Progenitor cell of endocrine pancreas (in vitro differentiated cells): ENCODE measurements around the gene GBP6. TPM values are rescaled to one million over a fixed set of nuclear protein-coding genes. Genes with fewer than 3 reads are reported as not detected.

Experiments
- DNase-seq: peaks from one replicate; pipeline ENCODE4 v3.0.0; 2021; ENCODE audit warnings: low spot score; ENCODE audit not compliant: unreplicated experiment
- H3K27ac Mint-ChIP-seq: 2 replicates; pipeline ENCODE4 v1.8.0; 2021; ENCODE audit warnings: mild to moderate bottlenecking, moderate library complexity, mixed read lengths
- H3K27me3 Mint-ChIP-seq: 2 replicates; pipeline ENCODE4 v1.8.0; 2021; ENCODE audit warnings: mixed read lengths
- H3K36me3 Mint-ChIP-seq: 2 replicates; pipeline ENCODE4 v1.8.0; 2022; ENCODE audit warnings: mixed read lengths; ENCODE audit not compliant: insufficient read depth
- H3K4me1 Mint-ChIP-seq: 2 replicates; pipeline ENCODE4 v1.8.0; 2021; ENCODE audit warnings: low read depth, mixed read lengths
- H3K4me3 Mint-ChIP-seq: 2 replicates; pipeline ENCODE4 v1.8.0; 2021; ENCODE audit warnings: low read depth, mild to moderate bottlenecking, moderate library complexity, mixed read lengths
- H3K9me3 Mint-ChIP-seq: 2 replicates; pipeline ENCODE4 v1.8.0; 2021; ENCODE audit warnings: low read depth, mixed read lengths
- CTCF ChIP-seq: fragments of 200-600 bp; sonication (generic); IDR thresholded peaks from one replicate; pipeline ENCODE4 v1.5.0; 2021; ENCODE audit warnings: antibody characterized with exemption, mild to moderate bottlenecking; ENCODE audit not compliant: unreplicated experiment
- total RNA-seq: library from RNA; stranded (reverse); gene quantifications from 2 replicates; pipeline ENCODE4 v1.2.1, GENCODE V29; 2021

GBP6 gene
- total RNA-seq, 1 donor from 2014 or later: not detected

GRCh38 chr1:89352421-89352820 is 11.4 kb upstream of the GBP6 start:
- Mint-ChIP-seq H3K9me3 (no peaks in the 10 kb centered on the region), H3K4me3 (no peak overlapping the region), H3K4me1 (peaks cover 11% of the 10 kb centered on the region), H3K36me3 (no peaks in the 10 kb centered on the region), H3K27ac (no peak overlapping the region), H3K27me3 (peaks cover 73% of the 10 kb centered on the region)
- DNase-seq: no peak
- TF ChIP-seq CTCF: no peak

- Mint-ChIP-seq H3K4me1 (peaks cover 19% of the 10 kb centered on the region), H3K4me3 (no peak overlapping the region), H3K27ac (no peak overlapping the region), H3K36me3 (no peaks in the 10 kb centered on the region), H3K27me3 (peaks cover 79% of the 10 kb centered on the region), H3K9me3 (no peaks in the 10 kb centered on the region)
- no peak for DNase-seq
- TF ChIP-seq CTCF: no peak
These were observed 9.7 kb upstream of the GBP6 start for GRCh38 chr1:89354205-89354604.

DNA sequence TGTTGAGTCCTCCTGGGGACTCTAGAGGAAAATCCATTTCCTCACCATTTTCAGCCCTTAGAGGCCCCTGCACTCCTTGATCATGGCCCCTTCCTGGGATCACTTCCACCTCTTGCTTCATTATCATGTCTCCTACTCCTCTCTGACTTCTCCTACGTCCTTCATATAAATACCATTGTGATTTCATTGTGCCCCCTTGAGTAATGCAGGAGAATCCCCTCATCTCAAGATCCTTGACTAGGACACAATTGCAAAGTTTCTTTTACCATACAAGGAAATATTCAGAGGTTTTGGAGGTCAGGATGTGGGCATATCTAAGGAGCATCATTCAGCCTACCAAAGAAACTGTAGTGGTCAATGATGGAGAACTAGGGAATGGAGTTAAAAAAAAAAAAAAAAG is 8.8 kb upstream of the GBP6 start:
- H3K27ac Mint-ChIP-seq: no peak overlapping the region
- no peak for TF ChIP-seq CTCF
- no peak overlapping the region for H3K4me3 Mint-ChIP-seq
- H3K27me3 Mint-ChIP-seq: peaks cover 84% of the 10 kb centered on the region
- H3K4me1 Mint-ChIP-seq: peaks cover 19% of the 10 kb centered on the region
- H3K9me3 Mint-ChIP-seq: no peaks in the 10 kb centered on the region
- no peak for DNase-seq
- H3K36me3 Mint-ChIP-seq: no peaks in the 10 kb centered on the region

DNA sequence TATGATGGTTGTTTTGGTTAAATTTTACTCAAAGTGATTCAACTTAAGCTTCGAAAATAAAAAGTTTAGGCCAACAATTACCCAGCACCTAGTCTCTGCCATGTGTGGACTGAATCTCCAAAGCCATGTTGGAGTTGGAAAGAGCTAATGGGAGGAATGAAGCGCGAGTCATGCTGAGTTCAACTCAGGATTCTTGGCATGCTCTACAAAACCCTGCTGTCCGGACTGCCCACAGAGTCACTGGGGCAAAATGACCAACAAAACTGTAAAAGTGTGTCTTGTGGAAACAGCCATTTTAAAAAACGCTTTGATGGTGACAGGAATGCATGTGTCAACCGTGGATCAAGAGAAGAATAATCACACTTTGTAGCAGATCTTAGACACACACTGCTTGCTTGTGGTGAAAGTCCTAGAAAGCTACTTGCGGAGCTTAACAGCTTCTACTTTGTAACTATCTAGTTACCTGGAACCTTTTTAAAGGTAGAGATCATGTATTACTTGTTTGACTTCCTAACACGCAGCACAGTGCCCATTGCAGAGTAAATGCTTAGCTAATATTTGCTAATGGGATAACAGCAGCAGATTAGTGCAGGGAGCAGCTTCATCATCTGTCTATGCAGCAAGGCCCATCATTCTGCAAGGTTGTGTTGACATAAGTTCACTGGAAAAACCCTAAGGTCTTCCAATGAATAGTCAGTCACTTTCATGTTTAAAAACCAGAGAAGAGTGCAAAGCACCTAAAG is 7.0 kb upstream of the GBP6 start:
- TF ChIP-seq CTCF: no peak
- DNase-seq: no peak
- no peaks in the 10 kb centered on the region for H3K9me3 Mint-ChIP-seq
- H3K27me3 Mint-ChIP-seq: peaks cover 82% of the 10 kb centered on the region
- H3K4me1 Mint-ChIP-seq: peaks cover 19% of the 10 kb centered on the region
- H3K36me3 Mint-ChIP-seq: no peaks in the 10 kb centered on the region
- no peak overlapping the region for H3K4me3 Mint-ChIP-seq
- H3K27ac Mint-ChIP-seq: no peak overlapping the region

DNA sequence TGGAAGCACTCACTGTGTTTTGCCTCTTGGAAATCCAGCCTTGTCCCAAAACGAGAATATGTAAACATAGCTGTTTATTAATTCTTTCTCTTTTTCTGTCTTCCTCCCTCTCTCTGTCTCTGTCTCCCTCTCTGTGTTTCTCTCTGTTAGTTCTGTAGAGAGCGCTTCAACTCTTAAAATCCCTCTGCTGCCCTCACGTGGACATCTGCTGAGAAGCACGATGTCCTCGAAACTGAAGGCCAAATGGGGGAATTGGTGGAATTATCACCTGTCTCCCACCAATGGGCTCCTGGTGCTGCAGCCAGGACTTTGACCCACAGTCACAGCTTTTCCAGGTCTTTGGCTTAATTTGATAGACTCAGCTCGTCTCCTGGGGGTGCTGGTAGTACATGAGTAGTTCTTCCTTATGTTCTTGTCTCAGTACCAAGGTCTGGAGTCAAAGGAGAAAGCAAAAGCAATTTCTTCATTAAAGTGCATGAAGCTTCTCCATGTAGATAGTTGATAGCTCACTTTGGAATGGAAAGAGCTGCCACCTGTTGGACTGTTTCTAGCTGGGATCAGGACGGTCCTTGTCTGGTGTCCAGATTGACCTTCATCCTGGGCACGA is 5.5 kb upstream of the GBP6 start:
- TF ChIP-seq CTCF: peak; percentile 79
- peak; percentile 52 for DNase-seq
- no peak overlapping the region for H3K27ac Mint-ChIP-seq

More for the DNA sequence above, 5.5 kb upstream of the GBP6 start:
- Mint-ChIP-seq H3K4me1 (peaks cover 19% of the 10 kb centered on the region), H3K36me3 (no peaks in the 10 kb centered on the region), H3K9me3 (no peaks in the 10 kb centered on the region), H3K4me3 (no peak overlapping the region), H3K27me3 (peaks cover 83% of the 10 kb centered on the region)
